ENCODE measurements around the gene GPC6.

GRCh38 chr13:94173312-94173854, 946.8 kb downstream of the GPC6 start:
- TF ChIP-seq ELF4 (CRISPR knock-in tag; IDR thresholded peaks at IDR 0.05) (no peak), MAFK (IDR thresholded peaks at IDR 0.05; ENCODE audit: low read length) (no peak), SAFB2 (IDR thresholded peaks at IDR 0.05; ENCODE audit: borderline replicate concordance, low read depth, low read length, severe bottlenecking) (no peak), ARID2 (IDR thresholded peaks at IDR 0.05) (no peak), E2F5 (CRISPR knock-in tag; IDR thresholded peaks at IDR 0.05) (no peak), CTCF (IDR thresholded peaks at IDR 0.05 in 2 of 3, conservative IDR thresholded peaks at IDR 0.05 in 1 of 3; ENCODE audit: insufficient read depth in 2 of 3, low read depth in 1 of 3, low read length in 3 of 3) (no peak), EP300 (IDR thresholded peaks at IDR 0.05; ENCODE audit: low read length) (no peak)
- TF ChIP-seq, protein P1, sequence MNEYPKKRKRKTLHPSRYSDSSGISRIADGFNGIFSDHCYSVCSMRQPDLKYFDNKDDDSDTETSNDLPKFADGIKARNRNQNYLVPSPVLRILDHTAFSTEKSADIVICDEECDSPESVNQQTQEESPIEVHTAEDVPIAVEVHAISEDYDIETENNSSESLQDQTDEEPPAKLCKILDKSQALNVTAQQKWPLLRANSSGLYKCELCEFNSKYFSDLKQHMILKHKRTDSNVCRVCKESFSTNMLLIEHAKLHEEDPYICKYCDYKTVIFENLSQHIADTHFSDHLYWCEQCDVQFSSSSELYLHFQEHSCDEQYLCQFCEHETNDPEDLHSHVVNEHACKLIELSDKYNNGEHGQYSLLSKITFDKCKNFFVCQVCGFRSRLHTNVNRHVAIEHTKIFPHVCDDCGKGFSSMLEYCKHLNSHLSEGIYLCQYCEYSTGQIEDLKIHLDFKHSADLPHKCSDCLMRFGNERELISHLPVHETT (CRISPR knock-in tag; conservative IDR thresholded peaks at IDR 0.05 in 1 of 2, IDR thresholded peaks at IDR 0.05 in 1 of 2): no peak
